HG02938 (cell line): ENCODE data around the gene LARP1.
"Not testable (repeated sequence)": the region's sequence is repeated elsewhere in the genome, so short reads cannot be mapped to it uniquely, and the experiment has no call there.

ENCODE experiments used
- ATAC-seq: cut with Tn5 transposase; IDR thresholded peaks from one replicate; pipeline ENCODE4 v1.9.1; 2021; ENCODE audit warnings: mild to moderate bottlenecking, moderate library complexity; ENCODE audit not compliant: unreplicated experiment

The LARP1 gene

DNA sequence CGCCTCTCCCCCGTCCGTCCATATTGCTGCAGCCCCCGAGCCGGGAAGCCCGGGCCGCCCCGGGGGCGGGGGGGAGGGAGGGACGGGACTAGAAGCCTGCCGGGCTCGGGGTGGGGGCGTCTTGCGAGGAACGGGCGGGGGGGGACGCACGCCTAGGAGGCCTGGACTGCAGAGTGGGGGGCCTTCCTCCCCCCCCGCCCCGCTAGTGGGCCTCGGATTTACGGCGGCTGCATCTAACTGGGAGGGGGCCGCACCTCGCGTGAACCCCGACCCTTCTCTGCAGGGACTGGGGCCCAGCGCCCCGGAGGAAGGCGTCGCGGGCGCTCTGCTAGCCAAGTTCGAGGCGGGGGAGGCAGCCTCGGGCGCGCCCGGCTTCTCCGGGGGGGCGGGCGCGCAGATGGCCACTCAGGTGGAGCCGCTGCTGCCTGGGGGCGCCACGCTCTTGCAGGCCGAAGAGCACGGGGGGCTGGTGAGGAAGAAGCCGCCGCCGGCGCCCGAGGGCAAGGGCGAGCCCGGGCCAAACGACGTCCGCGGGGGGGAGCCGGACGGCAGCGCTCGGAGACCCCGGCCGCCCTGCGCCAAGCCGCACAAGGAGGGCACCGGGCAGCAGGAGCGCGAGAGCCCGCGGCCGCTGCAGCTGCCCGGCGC lies at the start of gene LARP1:
Gene LARP1 (plus strand): TSS at position 17 of the 648 bp plus-strand sequence. CDS start 381 bp downstream, at position 398.
- ATAC-seq = peak; percentile 5

DNA sequence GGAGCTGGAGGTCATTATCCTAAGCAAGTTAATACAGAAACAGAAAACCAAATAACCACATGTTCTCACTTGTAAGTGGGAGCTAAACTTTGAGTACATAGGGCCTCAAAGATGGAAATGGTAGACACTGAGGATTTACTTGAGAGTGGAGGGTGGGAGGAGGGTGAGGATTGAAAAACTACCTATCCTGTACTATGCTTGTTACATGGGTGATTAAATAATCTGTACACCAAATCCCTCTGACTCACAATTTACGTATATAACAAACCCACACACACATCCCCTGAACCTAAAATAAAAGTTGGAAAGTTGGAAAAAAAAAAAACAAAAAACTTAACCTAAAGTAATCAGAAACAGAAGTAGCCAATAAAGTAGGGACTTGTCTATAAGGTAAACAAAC lies 48.8 kb upstream of the LARP1 start:
- no peak for ATAC-seq

DNA sequence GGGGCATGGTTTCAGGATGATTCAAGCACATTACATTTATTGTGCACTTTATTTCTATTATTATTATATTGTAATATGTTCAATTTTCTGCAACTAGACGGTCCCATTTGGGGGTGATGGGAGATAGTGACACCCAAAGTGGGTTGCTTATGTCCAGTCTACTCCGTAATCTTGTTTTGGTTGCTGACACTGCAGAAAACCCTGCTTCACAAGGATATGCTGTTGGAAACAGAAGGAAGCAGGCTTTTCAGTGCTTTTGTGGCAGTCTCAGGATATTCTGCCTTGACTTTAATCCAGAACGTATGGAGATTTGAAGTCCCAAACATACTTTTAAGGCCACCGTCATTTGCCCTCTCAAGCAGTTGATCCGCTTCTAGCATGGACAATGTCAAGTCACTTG lies 47.5 kb upstream of the LARP1 start:
- ATAC-seq = no peak

DNA sequence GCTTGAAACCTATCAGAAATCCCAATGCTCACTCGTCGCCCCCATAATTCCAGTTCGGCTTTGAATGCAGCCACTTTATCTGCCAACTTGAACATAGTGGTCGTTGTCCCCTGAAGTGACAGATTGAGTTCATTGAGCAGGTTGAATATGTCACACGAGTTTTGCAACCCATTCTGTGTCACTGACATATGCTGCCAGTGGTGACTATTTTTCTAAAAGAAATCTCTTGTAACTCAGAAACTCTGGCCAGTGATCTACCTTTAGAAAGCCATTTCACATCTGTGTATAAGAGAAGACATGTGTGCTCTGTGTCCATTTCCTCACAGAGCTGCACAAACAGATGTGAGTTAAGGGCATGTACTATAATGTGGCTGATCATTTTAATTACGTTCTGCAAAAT lies 47.0 kb upstream of the LARP1 start:
- no peak for ATAC-seq

DNA sequence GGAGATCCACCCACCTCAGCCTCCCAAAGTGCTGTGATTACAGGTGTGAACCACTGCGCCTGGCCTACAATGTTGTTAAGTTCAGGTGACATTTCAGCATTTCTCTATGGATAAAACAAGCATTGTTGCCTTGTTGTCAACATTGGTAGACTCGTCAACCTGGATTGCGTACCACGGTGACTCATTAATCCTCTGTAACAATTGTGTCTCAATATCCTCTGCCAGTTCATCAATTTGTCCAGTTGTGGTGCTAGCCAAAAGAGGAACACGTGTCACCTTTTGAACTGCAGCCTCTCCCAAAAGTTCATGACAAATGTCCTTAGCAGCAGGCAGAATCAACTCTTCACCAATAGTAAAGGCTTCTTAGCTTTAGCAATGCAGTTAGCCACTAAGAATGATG lies 46.3 kb upstream of the LARP1 start:
- ATAC-seq = no peak

DNA sequence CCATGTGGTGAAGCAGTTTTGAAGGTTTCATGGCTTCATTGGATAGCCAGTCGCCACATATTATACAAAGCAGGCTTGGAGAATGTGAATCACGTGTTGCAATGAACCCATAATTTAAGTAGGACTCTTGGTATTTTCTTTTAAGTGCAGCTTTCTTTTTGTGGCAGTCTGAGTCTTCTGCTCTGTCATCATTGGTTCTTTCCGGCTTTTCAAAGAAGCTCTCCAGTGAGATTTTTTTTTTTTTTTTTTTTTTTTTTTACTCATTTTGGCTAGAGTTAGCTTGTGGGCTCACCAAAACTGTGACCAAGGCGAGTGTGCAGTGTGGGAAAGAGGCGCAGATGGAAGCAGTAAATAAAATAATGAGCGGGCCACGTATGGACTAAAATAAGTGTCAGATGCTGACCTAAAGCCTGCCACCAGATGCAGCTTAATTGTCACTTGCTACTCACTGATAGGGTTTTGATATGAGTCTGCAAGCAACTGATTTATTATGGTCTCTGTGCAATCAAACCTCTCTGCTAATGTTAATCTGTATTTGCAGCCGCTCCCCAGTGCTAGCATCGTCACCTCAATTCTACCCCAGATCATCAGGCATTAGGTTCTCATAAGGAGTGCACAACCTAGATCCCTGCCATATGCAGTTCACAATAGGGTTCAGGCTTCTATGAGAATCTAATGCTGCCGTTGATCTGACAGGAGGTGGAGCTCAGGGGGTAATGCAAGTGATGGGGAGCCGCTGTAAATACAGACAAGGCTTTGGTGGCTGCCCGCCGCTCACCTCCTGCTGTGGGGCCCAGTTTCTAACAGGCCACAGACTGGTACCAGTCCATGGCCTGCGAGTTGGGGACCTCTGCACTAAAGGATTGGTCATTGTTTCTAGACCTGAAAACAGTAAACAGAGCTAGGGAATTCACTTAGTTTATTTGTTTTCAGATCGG lies 45.5 kb upstream of the LARP1 start:
- ATAC-seq = no peak

DNA sequence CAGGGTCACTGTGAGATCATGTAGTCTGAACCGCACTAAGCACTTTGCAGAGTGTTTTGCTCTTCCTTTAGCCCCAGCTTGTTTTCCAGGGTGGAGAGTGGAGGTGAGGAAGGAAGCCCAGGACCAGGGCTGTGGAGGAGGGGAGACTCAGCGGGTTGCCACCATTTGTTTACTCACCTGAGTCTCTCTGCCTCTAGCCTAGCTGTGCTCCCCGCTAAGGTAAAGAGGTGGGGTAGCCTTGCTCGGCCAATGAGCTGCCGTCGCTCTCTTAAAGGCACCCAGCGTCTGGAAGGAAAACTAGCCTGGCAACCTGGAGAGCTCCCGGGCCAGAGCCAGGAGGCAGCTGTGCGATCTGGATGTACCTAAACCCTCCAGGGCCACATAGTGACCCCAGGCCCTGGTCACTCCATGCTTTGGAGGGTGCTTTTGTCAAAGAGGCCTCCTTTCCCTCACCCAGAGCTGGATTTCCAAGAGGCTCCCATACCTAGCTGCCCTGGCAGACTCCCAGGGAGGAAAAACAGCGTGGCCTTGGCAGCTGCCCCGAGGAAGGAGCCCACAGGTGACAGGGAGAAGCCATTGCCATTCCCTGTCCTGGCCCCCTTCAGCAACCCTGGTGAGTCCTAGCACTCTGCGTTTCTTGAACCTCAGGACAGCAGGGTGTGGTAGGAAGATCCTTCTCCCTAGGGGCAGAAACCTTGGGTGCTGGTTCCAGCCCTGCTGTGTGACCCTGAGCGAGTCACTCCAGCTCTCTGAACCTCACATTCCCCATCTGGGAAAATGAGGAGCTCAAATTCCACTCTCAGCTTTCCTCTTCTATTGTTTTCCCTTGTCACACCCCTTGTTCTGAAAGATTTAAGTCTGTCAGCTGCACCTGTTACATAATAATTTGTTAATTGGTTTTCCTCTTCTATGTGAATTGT lies 42.4 kb upstream of the LARP1 start:
- ATAC-seq = no peak

DNA sequence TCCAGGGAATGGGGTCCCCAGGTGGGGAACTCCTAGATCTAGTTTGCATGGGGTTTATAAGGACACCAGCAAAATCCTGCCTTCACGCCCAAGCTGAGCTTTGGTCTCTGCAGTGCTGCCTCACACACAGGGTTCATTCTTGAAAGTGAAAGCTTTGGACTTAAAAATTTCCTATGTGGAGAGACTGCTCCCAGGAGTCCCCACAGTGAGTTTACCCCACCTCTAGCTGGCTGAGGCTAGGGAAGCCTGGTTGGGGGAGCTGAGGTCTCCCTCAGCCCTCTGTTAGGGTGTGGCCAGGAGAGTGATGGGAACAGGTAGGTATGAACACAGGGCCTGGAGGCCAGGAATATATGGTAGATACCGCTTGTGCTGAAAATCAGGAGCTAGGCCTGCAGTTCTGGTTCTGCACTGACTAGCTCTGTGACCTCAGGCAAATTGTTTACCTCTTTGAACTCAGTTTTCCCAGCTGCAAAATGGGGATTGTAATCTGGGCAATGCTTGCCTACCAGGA lies 41.5 kb upstream of the LARP1 start:
- ATAC-seq = no peak

DNA sequence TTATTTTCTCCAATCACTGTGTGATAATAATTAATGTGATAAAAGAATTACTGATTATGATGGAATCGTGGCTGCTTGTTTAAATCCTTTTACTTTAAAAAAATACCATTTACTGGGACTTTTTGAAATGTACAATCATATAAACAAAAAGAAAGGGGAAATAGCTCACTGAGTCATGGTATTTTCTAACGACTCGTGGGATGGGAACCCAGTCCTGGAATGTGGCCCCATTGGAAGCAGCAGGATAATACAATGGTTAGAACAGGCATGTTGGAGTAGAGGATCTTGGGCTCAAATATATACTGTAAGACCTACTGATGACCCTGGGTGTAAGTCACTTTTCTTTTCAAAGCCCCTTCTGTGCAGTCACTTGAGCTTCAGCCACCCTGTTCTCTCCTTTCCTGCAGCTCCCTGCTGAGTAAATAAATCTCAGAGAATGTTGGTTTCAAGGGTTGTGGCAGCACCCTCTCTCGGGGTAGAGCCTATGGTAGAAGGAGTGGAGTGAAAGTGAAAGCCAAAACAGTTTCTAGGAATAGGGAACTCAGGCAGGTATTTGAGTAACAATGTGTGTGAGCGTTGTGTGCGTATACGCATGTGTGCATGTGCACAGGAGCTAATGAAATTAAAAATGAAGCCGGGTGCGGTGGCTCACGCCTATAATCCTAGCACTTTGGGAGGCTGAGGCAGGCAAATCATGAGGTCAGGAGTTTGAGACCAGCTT lies 40.8 kb upstream of the LARP1 start:
- peak; percentile 81 for ATAC-seq

DNA sequence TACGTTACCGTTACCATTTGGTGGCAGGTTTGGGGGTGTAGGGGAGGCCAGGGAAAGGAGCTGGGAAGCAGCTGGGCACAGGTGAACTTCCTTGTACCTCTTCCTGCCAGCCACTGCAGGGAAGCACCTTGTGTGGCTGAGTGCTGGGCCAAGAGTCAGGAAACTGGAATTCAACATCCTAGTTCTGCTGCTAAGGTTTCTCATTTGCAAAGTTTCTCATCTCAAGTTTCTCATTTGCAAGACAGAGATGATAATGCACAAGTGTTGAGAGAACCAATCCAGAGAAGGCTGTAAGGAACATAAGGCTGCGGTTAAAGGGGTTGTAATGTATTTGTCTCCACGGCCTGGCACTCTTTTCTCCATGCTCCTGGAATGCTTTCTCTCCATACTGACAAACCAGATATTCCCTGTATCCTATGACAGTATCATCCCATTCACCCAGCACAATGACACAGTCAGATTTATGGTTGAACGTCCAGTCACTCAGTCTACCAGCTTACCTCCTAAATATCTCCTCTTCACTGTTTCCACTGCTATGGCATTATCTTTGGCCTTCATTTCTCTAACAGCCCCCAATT lies 33.6 kb upstream of the LARP1 start:
- ATAC-seq = no peak

DNA sequence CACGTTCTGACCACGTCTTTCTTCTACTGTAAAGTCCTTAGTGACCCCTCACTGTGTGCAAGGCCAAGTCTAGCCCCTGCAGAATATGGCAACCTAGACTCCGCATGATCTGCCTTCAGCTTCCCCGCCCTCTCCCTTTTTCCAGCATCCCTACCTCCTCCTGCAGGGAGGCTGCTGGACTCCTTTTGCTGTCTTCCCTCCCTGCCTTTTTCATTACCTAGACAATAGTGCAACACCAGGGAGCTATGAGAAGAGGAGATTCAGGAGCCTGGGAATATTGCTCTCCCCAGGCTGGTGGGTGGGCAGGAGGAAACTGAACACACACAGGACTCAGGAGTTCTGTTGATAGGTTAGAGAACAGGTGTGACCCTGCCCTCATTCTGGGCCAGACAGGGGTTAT lies 33.1 kb upstream of the LARP1 start:
- no peak for ATAC-seq

DNA sequence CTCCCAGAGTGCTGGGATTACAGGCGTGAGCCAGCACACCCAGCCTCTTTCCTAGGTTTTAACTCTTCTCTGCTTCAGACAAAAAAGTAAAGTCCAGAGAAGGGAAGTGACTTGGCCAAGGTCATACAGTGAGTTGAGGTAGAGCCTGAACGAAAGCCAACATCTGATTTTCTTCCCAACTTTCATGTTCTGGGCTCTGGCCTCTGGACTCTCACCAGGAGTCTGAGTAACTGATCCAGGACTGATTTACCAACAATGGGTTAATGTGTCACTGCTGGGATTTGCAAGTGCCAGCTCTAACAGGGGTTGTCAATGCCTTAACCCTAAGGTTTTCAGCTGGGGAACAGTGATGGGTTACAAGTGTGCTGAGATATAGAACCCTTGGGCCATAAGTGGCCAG lies 32.2 kb upstream of the LARP1 start:
- ATAC-seq = no peak

DNA sequence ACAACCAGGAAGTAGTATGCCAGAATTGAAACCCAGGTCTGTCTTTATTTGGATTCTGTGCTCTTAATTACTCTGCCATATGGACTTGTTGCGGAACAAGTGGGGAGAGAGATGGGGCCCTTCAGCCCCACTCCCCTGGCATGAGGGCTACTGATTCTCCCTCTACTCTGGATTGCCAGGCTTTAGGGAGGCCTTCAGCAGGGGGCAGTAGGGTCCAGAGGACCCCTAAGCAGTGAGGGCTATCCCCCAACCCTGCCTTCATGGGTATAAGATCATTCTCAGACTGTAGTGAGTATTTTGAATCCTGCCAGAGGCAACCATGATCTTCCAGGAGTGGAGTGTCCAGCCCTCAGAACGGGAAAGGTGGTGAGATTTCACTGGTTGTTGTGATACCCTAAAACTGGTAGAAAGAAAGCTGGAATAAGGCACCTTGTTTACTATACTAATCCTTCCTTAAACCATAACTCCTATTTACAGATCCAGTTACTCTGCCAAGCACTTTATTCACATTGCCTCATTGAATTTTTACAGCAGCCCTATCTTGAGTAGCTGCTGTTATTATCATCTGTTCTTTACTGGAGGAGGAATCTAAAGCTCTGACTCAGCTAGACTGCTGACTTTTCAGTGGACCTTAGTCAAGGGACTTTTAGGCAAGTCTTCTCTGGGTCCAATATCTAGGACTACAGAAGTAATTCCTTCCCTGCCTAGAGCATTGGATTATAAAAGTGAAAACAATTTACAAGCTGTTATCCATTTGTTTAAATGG lies 31.3 kb upstream of the LARP1 start:
- ATAC-seq = no peak

DNA sequence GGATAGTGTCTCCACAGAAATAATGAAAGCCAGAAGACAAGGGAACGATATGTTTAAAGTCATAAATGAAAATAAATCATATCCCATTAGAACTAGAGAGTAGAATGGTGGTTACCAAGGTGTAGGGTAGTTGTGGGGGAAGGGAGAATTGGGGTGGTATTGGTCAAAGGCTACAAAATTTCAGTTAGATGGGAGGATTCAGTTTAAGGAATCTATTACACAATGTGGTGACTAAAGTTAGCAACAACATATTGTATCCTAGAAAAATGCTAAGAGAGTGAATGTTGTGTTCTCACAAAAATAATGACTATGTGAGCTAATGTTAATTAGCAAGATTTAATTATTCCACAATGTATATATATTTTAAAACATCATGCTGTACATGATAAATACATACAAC lies 27.8 kb upstream of the LARP1 start:
- no peak for ATAC-seq

DNA sequence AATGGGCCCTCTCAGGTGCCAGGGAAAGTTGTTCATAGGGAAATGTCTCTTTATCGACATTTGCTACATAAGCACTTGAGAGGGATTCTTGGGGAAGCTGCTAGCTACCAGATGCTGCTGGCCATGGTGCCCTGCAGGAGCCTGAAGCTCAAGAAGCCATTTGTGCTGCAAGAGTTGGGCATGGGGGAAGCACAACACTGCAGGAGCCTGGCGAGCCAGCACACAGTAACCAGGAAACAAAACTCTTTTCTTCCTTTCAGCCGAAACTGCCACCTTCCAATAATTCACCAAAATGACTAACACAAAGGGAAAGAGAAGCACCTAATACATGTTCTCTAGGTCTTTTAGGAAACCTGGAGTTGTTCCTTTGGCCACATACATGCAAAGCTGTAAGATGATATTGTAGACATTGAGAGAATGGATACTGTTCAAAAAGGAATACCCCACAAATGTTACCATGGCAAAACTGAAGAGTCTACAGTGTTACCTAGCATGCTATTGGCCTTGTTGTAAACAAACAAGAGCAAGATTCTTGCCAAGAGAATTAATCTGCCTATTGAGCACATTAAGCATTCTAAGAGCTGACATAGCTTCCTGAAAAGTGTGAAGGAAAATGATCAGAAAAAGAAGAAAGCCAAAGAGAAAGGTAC lies 26.1 kb upstream of the LARP1 start:
- ATAC-seq = no peak

DNA sequence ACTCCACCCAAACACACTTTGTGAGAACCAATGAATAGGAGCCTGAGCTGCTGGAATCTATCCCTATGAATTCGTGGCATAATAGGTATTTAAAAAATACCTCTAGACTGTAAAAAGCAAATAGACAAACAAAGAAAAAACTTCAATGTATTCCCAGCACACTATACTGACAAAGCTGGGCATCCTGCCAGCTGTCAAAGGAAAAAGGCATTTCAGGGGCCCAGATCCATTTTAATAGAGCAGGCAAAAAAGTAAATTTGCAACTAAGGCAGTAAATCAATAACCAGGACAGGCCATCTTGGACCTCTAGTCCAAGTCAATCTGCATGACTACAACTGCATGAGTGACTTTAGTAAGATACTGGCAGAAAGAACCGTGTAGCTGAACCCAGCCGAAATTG lies 25.6 kb upstream of the LARP1 start:
- no peak for ATAC-seq

DNA sequence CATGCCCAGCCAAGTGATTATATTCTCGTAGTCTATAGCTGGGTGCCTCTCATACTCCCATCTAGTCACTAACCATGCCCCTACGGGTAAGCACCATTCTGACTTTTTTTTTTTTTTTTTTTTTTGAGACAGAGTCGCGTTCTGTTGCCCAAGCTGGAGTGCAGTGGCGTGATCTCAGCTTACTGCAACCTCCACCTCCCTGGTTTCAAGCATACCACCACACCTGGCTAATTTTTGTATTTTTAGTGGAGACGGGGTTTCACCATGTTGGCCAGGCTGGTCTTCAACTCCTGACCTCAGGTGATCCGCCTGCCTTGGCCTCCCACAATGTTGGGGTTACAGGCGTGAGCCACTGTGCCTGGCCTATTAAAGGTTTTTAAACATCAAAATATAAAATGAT lies 24.4 kb upstream of the LARP1 start:
- not testable (repeated sequence) for ATAC-seq

DNA sequence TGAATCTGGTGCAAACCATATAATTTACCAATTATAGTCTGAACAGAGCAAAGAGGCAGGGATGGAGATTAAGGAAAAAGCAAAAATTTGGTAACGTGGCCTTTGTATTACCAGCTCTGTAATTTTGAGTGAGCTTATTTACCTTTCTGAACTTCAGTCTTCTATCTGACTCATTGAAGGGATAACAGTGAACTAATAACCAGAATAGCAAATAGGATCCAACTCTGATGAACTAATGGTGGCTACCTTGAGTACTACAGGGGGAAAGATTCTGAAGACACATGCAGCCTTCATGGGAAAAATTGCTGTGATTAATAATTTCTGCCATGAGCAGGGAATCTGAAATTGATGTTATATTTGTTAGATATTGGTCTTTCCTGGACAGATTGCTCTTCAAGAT lies 23.0 kb upstream of the LARP1 start:
- ATAC-seq = peak; percentile 62
